AG20443 (cell line): ENCODE data around the gene RBP4.
A peak's percentile ranks its signal among the peaks of the same experiment; 100 is the strongest.
"Not testable (repeated sequence)": the region's sequence is repeated elsewhere in the genome, so short reads cannot be mapped to it uniquely, and the experiment has no call there.

Experiments
- DNase-seq: peaks from one replicate; pipeline ENCODE4 v3.0.0; 2012; ENCODE audit warnings: low spot score, mixed read lengths

The RBP4 gene

GRCh38 chr10:93566435-93567276 lies 34.4 kb downstream of the RBP4 start, which contains the start of gene FFAR4:
Gene FFAR4 (plus strand): TSS chr10:93566665. CDS start chr10:93566721, 56 bp downstream.
- peak; percentile 39 for DNase-seq

DNA sequence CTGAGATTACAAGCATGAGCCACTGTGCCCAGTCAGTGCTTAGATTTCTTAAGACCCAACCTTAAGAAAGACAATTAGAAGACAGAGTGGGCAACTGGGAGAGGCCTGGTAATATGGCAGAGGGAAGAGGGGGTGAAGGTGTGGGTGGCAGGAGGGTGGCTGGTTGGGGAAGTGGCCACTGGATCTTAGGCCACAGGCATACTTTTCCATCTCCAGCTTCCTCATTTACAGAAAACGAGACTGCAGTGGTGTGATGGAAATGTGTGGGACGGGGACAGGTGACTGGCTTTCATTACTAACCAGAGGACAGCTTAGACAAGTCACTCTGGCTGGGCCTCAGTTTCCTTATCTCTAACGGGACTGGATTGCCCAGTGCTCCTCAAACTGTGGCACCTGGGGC lies 35.6 kb downstream of the RBP4 start:
- no peak for DNase-seq

- no peak for DNase-seq
Measured at GRCh38 chr10:93560541-93560940, 40.5 kb downstream of the RBP4 start.

DNA sequence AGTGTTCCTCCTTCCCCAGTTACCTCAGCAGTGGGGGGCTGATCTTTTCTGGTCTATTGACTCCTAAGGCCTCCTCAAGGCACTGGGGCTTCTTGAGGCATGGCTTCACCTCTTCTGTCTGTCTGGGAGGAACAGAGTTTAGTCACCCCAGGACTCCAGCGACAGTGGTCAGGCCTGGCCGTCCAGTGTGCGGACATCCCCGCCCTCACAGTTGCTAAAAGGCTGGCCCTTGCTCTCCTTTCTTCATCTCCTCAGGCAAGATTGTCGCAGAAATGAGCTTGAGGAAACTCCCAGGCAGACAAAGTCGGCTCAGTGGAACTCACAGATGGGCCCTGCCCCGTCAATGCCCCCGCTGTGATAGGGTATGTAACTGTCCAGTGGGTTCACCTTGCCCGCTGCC lies 41.5 kb downstream of the RBP4 start:
- no peak for DNase-seq

DNA sequence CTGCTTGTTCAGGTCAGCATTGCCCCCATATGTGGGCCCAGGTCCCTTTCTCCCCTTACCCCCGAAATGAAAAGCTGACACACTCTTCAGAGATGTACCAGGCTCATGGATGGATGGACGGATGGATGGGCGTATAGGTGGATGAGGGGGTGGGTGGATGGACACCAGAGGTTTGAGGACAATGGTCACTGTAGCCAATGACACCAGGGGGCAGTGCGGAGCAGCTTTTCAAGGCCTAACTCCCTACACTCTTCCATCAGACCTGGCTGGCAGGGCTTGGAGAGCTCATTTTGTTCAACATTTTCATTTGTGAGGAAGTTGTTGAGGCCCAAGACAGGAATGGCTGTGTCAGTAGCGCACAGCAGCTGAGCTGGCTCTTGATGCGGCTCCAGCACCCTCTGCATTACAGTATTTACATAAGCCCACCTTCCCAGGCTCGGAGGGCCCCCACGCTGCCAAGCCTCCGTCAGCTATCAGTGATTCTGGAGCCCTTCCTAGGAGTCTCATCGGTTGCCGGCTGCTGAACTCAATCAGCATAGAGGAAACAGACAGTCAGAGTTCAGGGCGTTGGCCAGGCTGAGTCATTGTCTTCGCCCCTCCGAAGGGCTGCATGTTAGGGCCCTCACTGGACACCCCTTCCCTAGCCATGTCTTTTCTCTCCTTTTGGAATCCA lies 46.1 kb downstream of the RBP4 start:
- peak; percentile 81 for DNase-seq

GRCh38 chr10:93554316-93554663 lies 46.7 kb downstream of the RBP4 start:
- no peak for DNase-seq

GRCh38 chr10:93553482-93554315 lies 47.3 kb downstream of the RBP4 start:
- DNase-seq, result no peak

DNA sequence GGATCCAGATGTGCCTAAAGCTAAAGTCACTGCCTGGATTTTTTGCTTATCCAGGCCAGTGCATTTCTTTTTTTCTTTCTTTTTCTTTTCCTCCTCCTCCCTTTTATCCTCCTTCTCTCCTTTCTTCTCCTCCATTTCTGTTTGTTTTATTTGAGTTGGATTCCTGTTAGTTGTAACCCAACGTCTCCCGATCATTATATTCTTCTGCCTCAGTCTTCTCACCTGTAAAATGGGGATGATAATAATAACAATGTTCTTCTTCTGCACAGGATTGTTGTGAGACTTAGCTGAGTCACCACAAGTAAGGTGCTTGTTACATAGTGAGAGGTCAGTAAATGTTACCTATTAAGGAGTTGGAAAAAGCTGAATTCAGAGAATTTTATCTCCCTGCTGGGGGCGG lies 48.3 kb downstream of the RBP4 start:
- DNase-seq, result no peak

GRCh38 chr10:93550606-93551005 lies 50.4 kb downstream of the RBP4 start:
- DNase-seq, result no peak

DNA sequence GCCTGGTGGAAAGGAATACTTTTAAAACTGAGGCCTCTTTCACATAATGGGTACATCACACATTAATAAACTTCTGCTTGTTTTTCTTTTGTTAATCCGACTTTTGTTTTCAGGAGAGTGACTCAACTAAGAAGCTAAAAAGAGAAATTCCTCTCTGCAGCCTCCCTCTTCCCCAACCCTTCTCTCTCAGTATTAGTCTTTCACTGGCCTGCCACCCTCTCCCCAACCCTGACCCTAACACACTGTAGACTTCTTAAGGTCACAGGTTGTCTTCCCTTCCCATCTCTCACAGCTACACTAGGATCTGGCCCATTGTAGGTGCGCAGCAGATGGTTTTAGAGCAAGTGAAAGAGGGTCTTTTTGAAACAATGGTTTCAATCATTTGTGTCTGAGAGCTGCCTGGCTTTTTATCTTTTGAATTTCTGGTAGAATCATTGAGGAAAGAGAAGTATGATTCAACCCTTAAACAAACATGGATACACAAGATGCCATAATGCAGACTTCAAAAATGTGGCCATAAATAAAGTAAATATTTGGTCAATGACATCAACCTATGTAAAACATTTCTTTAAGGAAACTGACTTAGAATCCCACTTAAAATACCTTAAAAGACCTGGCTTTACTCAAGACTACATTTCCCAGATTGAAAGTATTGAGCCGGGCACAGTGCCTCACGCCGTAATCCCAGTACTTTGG lies 52.5 kb downstream of the RBP4 start:
- DNase-seq, result no peak

- no peak for DNase-seq
Measured at GRCh38 chr10:93547522-93547921, 53.5 kb downstream of the RBP4 start.

- DNase-seq, result not testable (repeated sequence)
Measured at GRCh38 chr10:93546995-93547394, 54.0 kb downstream of the RBP4 start.

DNA sequence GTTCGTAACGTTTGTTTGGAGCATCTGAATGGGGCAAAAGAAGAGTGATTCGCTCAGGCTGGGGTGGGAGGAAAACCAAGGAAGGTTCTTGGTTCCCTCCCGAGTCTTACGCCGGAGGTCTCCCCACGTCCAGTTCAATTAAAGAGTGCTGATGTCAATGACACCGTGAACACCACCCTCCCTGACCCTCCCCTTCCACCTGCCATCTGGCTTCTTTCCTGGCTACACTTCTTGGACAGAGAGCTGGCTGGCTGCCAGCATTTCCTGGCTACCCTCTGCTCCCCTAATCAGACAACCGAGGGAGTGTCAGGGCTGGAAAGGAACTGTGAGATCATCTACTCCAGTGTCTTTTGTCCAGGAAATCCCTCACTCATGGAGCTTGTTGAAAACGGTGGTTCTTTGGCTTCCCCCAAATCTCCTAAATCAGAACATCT lies 58.7 kb downstream of the RBP4 start:
- DNase-seq, result peak; percentile 53
